ENCODE results near the gene VCAM1. TPM values are rescaled to one million over a fixed set of nuclear protein-coding genes. Genes with fewer than 3 reads are reported as not detected.

VCAM1 gene
- total and polyA plus RNA-seq, 8 donors, result 9.1 to 73.0 (median 45.8) TPM

DNA sequence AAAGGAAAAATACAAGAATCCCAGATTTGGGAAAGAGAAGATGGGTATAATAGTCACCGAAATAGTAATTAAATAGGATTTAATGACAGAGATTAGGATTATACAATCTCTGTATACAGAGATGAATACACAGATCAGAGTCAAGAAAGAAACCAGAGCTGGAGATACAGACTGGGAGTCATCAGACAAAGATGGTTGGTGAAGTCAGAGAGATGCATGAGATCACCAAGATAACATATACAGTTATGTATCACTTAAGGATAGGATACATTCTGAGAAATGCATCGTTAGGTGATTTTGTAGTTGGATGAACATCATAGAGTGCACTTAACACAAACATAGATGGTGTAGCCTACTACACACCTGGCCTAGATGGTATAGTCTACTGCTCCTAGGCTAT is 49.8 kb downstream of the VCAM1 start:
- intact Hi-C loops (cut with DNase I), result no loop called here
- TF ChIP-seq CTCF (IDR thresholded peaks at IDR 0.05), result no peak

DNA sequence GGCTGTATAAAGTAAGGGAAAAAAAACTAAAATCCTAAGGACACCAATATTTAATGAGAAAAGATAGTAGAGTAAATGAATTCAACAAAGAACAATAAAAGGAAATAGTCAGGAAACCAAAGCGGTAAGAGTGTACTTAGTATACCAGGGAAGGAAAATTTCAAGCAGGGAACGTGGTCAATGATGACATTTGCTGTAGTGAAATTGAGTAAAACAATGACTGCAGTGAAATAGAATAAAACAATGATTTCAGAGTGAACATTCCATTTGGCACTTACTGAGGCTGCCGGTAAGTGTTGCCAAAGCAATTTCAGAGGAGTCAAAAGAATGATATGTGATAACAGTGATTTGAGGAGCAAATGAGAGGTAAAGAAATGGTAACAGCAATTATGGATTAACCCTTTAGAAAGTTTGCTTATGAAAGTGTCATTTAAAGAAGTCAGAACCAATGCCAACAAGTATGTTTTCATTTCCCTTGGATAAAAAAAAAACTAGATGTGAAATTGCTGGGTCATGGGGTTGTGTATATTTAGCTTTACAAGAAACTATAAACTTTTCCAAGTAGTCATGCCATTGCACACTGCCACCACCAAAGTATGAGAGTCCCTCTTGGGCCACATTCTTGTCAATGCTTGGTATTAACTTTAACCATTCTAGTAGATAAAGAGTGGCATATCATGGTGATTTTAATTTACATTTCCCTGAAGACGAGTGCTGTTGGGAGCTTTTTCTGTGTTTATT is 50.5 kb downstream of the VCAM1 start:
- intact Hi-C loops (cut with DNase I), result no loop called here
- Histone ChIP-seq H3K4me1 (no peaks in the 10 kb centered on the region), H3K27me3 (no peaks in the 10 kb centered on the region), H3K9me3 (no peaks in the 10 kb centered on the region), H3K4me3 (no peak overlapping the region), H3K36me3 (no peaks in the 10 kb centered on the region), H3K27ac (no peak overlapping the region)
- ATAC-seq (no peak), DNase-seq (no peak)
- no peak for TF ChIP-seq CTCF (IDR thresholded peaks at IDR 0.05)

More for the DNA sequence above, 49.8 kb downstream of the VCAM1 start:
- Histone ChIP-seq H3K4me3 (no peak overlapping the region), H3K27me3 (no peaks in the 10 kb centered on the region), H3K4me1 (no peaks in the 10 kb centered on the region), H3K27ac (no peak overlapping the region), H3K9me3 (no peaks in the 10 kb centered on the region), H3K36me3 (no peaks in the 10 kb centered on the region)
- ATAC-seq (no peak), DNase-seq (no peak)

GRCh38 chr1:100773444-100773843 is 53.9 kb downstream of the VCAM1 start:
- DNase-seq (no peak), ATAC-seq (no peak)
- intact Hi-C loops (cut with DNase I), result no loop called here
- H3K27ac ChIP-seq, result no peak overlapping the region
- no peaks in the 10 kb centered on the region for H3K9me3 ChIP-seq
- no peak overlapping the region for H3K4me3 ChIP-seq
- H3K36me3 ChIP-seq, result no peaks in the 10 kb centered on the region
- TF ChIP-seq CTCF (IDR thresholded peaks at IDR 0.05), result no peak
- H3K27me3 ChIP-seq, result no peaks in the 10 kb centered on the region
- no peaks in the 10 kb centered on the region for H3K4me1 ChIP-seq

- H3K4me1 ChIP-seq, result no peaks in the 10 kb centered on the region
- TF ChIP-seq CTCF (IDR thresholded peaks at IDR 0.05), result no peak
- intact Hi-C loops (cut with DNase I), result no loop called here
- no peaks in the 10 kb centered on the region for H3K9me3 ChIP-seq
- H3K27ac ChIP-seq, result no peak overlapping the region
- H3K36me3 ChIP-seq, result no peaks in the 10 kb centered on the region
- ATAC-seq (no peak), DNase-seq (no peak)
- no peaks in the 10 kb centered on the region for H3K27me3 ChIP-seq
- H3K4me3 ChIP-seq, result no peak overlapping the region
Measured at GRCh38 chr1:100774370-100774769, 54.8 kb downstream of the VCAM1 start.

GRCh38 chr1:100775483-100775882 is 55.9 kb downstream of the VCAM1 start:
- intact Hi-C loops (cut with DNase I), result no loop called here
- no peak for TF ChIP-seq CTCF (IDR thresholded peaks at IDR 0.05)
- no peaks in the 10 kb centered on the region for H3K36me3 ChIP-seq
- H3K4me3 ChIP-seq, result no peak overlapping the region
- no peaks in the 10 kb centered on the region for H3K27me3 ChIP-seq
- ATAC-seq (no peak), DNase-seq (no peak)
- no peak overlapping the region for H3K27ac ChIP-seq
- H3K4me1 ChIP-seq, result no peaks in the 10 kb centered on the region
- no peaks in the 10 kb centered on the region for H3K9me3 ChIP-seq
